Activated CD4-positive, CD25-positive, alpha-beta regulatory T cell treated with anti-CD3 and anti-CD28 coated beads, Interleukin-2, amount 50 U/mL, for 72 hours (primary cell): ENCODE data around the gene EID2.

Experiments
- DNase-seq: peaks from one replicate; pipeline ENCODE4 v3.0.0; 2021

The EID2 gene

DNA sequence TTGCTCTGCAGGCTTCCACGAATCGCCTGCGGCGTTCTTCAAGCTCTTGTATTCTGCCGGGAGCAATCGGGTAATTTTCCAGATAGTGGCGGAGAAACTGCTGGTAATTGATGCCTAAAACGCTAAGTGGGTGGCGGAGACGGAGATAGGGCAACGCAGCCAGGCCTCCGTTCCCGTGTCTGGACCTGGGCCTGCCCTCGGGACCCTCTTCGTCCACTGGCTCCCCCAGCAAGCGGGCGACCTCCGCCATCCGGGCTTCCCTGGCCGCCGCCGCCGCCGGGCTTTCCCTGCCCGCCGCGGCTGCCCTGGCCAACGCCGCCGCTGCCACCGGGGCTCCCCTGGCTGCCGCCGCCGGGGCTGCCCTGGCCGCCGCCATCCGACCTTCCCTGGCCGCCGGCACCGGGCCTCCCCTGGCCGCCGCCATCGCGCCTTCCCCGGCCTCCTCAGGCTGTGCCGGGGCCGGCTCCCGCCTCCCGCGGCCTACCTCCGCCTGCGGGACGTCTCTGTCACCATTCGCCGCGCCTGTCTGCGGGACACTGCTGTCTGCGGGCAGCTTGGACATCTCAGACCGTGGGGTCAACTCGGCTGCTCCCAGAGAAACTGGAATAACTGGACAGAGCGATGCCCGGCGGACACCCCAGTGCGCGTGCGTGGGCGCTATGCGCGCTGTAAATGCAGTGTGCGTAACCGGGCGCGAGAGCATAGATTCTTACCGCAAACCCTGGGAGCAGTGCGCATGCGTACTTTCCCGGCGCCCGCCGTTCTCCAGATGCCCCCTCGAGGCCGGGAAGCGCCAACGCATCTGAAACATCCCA is at the start of gene EID2:
TSS of gene EID2 (minus strand) at position 644 of the 815 bp plus-strand sequence. CDS start at position 562, 82 bp downstream.
- peak; percentile 93 for DNase-seq

DNA sequence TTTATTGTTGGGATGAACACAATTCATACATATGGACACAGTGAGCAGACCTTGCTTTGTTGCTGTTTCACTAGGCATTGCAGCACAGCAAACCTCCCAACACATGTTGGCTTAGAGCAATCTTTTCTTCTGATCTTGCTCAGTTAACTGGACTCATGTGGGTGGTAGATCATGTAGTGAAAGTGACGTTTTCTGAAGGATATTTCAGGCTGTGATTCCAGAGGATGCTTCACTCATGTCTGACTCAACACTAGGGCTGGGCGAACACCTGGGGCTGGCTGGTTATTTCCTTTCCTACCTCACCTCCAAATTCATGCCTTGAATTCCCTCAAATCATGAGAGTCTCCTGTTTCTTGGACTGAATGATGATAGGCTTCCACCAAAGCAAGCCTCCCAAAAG is 48.1 kb upstream of the EID2 start:
- no peak for DNase-seq

DNA sequence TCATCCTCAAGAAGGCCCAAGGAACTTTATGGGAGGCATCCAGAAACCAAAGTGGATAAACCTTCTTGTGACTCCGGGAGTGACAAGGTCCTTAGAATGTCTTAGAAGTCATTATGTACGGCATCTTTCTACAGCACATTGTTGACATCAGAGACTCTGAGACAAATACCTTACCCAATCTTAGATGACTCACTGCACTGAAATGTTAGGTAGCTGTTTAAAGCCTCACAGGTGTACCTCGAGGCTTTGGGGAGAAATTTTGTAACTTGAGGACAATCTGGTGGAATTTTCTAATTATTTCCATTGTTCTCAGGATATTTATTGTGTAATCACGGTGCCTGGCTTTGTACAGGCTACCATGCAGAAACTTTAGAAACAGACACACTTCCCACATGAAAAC is 47.5 kb upstream of the EID2 start:
- no peak for DNase-seq

GRCh38 chr19:39582891-39583625 is 43.1 kb upstream of the EID2 start:
- no peak for DNase-seq

GRCh38 chr19:39582442-39582841 is 42.5 kb upstream of the EID2 start:
- no peak for DNase-seq

- DNase-seq: no peak
These were observed 28.6 kb upstream of the EID2 start for GRCh38 chr19:39568604-39569003.

- DNase-seq: no peak
These were observed 26.1 kb upstream of the EID2 start for GRCh38 chr19:39566064-39566463.

- DNase-seq: no peak
These were observed 23.4 kb upstream of the EID2 start for GRCh38 chr19:39563408-39563807.

- no peak for DNase-seq
These were observed 18.7 kb upstream of the EID2 start for GRCh38 chr19:39558624-39559117.

DNA sequence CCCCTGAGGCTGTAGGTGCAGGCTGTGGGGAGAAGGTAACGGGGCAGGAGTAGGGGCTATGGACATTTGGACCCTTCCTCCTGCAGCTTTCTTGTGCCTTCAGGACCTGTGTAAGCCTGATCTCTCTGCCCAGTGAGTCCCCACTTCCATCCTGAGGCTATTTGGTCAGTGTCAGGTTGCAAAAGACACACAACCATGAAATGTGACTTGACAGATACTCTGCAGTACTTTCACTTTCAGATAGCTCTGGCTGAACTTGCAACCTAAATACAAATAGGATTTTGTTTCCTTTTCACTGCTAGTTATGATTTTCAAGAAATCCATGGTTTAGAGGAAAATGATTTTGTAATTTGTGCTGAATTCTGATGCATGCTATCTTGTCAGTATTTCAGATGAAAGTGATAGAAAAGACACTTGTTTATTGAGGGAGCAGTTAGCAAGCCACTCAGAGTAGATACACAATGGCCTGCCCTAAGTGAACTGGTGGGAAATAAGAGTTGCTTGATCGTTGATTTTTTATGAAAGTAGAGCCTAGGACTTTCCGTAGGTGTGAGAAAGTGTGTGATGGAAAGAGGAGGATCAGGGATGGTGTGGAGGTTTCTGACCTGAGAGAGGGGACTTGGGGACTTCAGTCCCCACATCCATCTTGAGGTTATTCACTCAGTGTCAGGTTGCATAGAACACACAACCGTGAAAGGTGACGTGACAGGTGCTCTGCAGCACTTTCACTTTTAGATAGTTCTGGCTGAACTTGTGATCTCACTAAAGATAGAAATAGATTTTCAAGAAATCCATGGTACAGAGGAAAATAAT is 18.1 kb upstream of the EID2 start:
- no peak for DNase-seq

DNA sequence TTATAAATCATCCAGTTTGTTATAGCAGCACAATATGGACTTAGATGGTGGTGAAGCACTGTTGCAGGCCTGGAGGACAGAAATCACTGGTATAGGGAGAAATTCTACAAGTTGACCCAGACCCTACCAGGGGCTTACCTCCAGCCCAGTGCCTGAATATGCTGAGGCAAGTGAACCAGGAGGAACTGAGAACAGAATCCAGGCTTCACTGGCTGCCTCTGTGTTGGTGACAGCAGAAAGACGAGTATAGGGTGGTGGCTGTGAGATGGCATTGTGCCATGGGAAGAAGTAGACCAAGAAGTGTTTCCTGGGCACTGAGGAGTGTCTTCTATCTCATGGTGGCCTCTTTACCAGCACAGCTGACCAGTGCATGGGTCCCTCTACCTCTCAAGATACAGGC is 15.9 kb upstream of the EID2 start:
- DNase-seq: no peak

GRCh38 chr19:39554701-39555311 is 14.8 kb upstream of the EID2 start:
- no peak for DNase-seq

GRCh38 chr19:39553082-39553652 is 13.2 kb upstream of the EID2 start:
- no peak for DNase-seq

DNA sequence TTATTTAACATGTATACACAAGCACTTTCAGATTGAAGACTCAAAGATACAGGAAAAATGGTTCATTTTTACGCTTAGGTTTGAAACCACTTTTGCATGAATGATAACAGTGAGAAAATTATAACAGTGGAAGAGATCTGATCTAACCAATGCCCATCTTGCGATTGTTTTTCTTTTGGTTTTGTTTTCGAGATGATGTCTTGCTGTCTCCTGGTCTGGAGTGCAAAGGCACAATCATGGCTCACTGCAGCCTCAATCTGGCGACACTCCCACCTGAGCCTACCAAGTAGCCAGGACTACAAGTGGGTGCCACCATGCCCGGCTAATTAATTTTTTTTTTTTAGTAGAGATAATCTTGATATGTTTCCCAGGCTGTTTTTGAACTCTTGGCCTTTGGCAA is 10.2 kb upstream of the EID2 start:
- DNase-seq: no peak

DNA sequence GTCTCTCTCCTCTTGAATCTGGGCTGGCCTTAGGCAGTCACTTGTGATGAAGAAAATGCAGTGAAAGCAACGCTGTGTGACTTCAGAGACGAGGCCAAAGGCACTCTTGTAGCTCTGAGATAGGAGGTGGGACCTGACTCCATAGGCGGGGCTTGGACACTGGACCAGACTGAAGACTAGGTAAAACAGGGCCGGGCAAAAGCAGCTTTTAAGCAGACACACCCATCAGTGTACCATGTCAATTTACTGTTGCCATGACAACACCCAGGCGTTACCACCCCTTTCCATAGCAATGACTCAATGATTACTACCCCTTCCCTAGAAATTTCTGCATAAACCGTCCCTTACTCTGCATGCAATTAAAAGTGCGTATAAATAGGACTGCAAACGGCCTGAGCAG is 6.6 kb upstream of the EID2 start:
- no peak for DNase-seq

DNA sequence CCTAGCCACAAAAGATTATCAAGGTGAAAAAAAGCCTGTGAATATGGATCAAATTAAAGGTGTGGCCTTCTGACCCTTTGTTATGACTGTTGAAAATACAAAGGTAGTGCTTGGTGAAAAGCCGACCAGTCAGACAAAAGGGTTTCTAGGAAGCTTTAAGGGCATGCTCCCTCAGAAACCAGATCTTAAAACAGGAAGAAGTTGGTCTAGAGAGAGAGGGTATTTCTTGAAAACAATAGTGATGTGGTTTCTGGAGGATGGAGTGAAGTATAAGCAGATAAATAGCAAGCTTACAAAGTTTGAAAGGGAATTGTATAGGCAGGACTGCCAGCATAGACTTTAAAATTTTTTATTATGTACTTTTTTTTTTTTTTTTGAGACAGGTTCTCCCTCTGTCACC is 5.0 kb upstream of the EID2 start:
- no peak for DNase-seq

DNA sequence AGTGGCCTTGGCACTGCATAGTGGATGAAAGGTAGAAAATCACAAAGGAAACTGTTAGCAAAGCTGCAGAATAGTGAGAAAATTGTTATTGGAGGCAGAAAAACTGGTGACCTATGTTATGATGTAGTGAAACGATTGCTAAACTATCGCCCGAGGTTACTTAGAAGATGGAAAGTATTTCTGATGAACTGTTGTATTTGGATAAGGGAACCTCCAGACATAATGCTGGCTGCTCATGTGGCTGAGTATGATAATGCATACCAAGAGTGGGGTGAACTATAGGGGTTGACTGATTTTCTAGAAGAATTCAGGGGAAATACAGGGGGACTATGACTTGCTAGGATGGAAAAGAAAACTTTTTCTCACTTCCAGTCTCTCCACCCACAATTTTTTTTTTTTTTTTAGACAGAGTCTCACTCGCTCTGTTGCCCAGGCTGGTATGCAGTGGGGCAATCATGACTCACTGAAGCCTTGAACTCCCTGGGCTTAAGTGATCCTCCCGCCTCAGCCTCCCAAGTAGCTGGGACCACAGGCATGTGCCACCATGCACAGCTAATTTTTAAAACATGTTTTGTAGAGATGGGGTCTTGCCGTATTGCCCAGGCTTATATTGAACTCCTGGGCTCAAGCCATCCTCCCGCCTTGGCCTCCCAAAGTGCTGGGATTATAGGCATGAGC is 4.4 kb upstream of the EID2 start:
- no peak for DNase-seq

GRCh38 chr19:39543477-39543857 is 3.5 kb upstream of the EID2 start:
- no peak for DNase-seq

- DNase-seq: no peak
These were observed 2.2 kb upstream of the EID2 start for GRCh38 chr19:39542206-39542605.

- DNase-seq: no peak
These were observed 342 bp upstream of the EID2 start for GRCh38 chr19:39540333-39540673.

GRCh38 chr19:39539165-39539517 is 820 bp downstream of the EID2 start:
- no peak for DNase-seq

GRCh38 chr19:39533791-39534190 is 6.2 kb downstream of the EID2 start:
- DNase-seq: no peak
